Mammary epithelial cell (primary cell): ENCODE data around the gene EEF1G.

Source experiments
- CTCF ChIP-seq, 2 donors: IDR thresholded peaks in 1 of 2; conservative IDR thresholded peaks in 1 of 2; 2 replicates each; pipeline ENCODE4 v1.5.1; 2011 to 2012; ENCODE audit warnings: inconsistent platforms in 2 of 2, low read length in 2 of 2, mild to moderate bottlenecking in 2 of 2, control low read depth in 1 of 2, low read depth in 1 of 2; ENCODE audit not compliant: insufficient read depth in 1 of 2; ENCODE audit errors: extremely low read depth in 1 of 2
- EZH2 ChIP-seq: IDR thresholded peaks from 2 replicates; pipeline ENCODE4 v1.6.1; 2012; ENCODE audit warnings: low read length, inconsistent platforms, borderline replicate concordance

DNA sequence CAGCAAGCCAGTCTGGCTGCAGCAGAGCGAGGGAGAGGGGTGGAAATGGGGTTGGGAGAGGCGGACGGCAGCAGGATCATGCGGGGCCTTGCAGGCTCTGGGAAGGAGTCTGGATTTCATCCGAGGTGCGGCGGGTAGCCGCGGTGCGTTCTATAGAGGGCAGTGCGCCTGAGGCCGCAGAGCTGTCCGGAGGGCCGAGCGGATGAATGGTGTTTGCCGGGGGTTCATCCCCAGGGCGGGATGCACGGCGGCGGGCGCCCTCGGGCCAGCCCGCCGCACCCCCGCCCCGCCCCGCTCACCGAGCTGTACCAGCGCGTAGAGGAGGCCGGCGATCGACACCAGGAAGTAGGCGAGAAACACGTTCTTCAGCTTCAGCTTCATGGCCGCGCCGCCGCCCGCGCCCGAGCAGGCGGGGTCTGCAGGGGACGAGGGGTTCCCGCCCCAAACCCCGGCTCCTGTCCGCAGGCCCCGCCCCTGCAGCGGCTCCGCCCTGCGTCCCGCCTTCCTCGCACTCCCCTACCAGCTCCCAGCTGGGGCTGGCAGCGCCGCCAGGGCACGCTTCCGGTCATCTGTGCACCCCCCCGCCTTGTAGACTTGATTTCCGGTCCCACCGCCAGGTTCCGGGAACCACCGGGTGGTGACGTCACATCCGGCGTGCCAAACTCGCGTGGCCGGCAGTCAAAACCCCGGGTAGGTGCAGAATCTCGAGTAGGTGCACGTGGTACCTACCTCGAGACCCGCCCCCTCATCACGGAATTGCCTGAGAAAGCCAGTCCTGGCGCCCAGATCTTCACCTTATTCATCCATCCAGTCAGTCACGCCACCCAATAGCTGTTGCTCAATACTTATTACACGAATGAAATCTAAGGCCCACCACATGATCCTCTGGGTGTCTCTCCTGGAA lies 48.1 kb upstream of the EEF1G start, which contains the start of gene B3GAT3:
- TF ChIP-seq CTCF (conservative IDR thresholded peaks at IDR 0.05 in 1 of 2, IDR thresholded peaks at IDR 0.05 in 1 of 2; ENCODE audit: extremely low read depth in 1 of 2, insufficient read depth in 1 of 2, low read depth in 1 of 2, low read length in 2 of 2) (no peak), EZH2 (no peak)
